Mesothelial cell of epicardium (in vitro differentiated cells): ENCODE data around the gene PDGFRB. TPM values are rescaled to one million over a fixed set of nuclear protein-coding genes. Genes with fewer than 3 reads are reported as not detected.

ENCODE experiments used
- DNase-seq, 2 experiments: peaks; one replicate each; pipeline ENCODE4 v3.0.0; 2021; ENCODE audit warnings: low spot score in 2 of 2; ENCODE audit not compliant: unreplicated experiment in 2 of 2
- H3K27ac Mint-ChIP-seq: 2 replicates; pipeline ENCODE4 v1.8.0; 2021; ENCODE audit warnings: mixed read lengths
- H3K27me3 Mint-ChIP-seq: 2 replicates; pipeline ENCODE4 v1.8.0; 2021; ENCODE audit warnings: low read depth, mixed read lengths
- H3K36me3 Mint-ChIP-seq: 2 replicates; pipeline ENCODE4 v1.8.0; 2021; ENCODE audit warnings: mixed read lengths
- H3K4me1 Mint-ChIP-seq: 2 replicates; pipeline ENCODE4 v1.8.0; 2021; ENCODE audit warnings: mixed read lengths
- H3K4me3 Mint-ChIP-seq: 2 replicates; pipeline ENCODE4 v1.8.0; 2021; ENCODE audit warnings: mild to moderate bottlenecking, moderate library complexity, mixed read lengths
- H3K9me3 Mint-ChIP-seq: 2 replicates; pipeline ENCODE4 v1.8.0; 2021; ENCODE audit warnings: mixed read lengths
- CTCF ChIP-seq: fragments of 200-600 bp; sonication (generic); IDR thresholded peaks from one replicate; pipeline ENCODE4 v1.5.0; 2021; ENCODE audit warnings: antibody characterized with exemption; ENCODE audit not compliant: unreplicated experiment
- total RNA-seq: library from RNA; stranded (reverse); gene quantifications from 3 replicates; pipeline ENCODE4 v1.2.1, GENCODE V29; 2021

The PDGFRB gene
- total RNA-seq, 1 donor from 2014 or later, result 100 TPM

GRCh38 chr5:150114102-150114641, 41.5 kb downstream of the PDGFRB start:
- Mint-ChIP-seq H3K4me1 (peaks cover 20% of the 10 kb centered on the region), H3K27me3 (no peaks in the 10 kb centered on the region), H3K27ac (no peak overlapping the region)

GRCh38 chr5:150113047-150113744, 42.4 kb downstream of the PDGFRB start:
- Mint-ChIP-seq H3K4me3 (no peak overlapping the region), H3K27ac (no peak overlapping the region), H3K4me1 (peaks cover 25% of the 10 kb centered on the region), H3K27me3 (no peaks in the 10 kb centered on the region), H3K9me3 (no peaks in the 10 kb centered on the region), H3K36me3 (no peaks in the 10 kb centered on the region)
- no peak for TF ChIP-seq CTCF
- DNase-seq, result peak in 1 of 2 experiments; percentile 37

More at GRCh38 chr5:150114102-150114641, 41.5 kb downstream of the PDGFRB start:
- Mint-ChIP-seq H3K9me3 (no peaks in the 10 kb centered on the region), H3K4me3 (no peak overlapping the region), H3K36me3 (no peaks in the 10 kb centered on the region)
- no peak for TF ChIP-seq CTCF
- DNase-seq, result peak in 1 of 2 experiments; percentile 31

- DNase-seq, result peak in 1 of 2 experiments; percentile 37
- Mint-ChIP-seq H3K4me3 (no peak overlapping the region), H3K4me1 (peaks cover 32% of the 10 kb centered on the region), H3K36me3 (no peaks in the 10 kb centered on the region), H3K9me3 (no peaks in the 10 kb centered on the region), H3K27me3 (no peaks in the 10 kb centered on the region), H3K27ac (peak overlapping the region; percentile 81)
- TF ChIP-seq CTCF, result no peak
Measured at GRCh38 chr5:150112201-150113046, 43.2 kb downstream of the PDGFRB start.

GRCh38 chr5:150111122-150111521, 44.5 kb downstream of the PDGFRB start:
- Mint-ChIP-seq H3K27me3 (no peaks in the 10 kb centered on the region), H3K9me3 (no peaks in the 10 kb centered on the region), H3K4me3 (no peak overlapping the region), H3K4me1 (peaks cover 43% of the 10 kb centered on the region), H3K27ac (peak overlapping the region; percentile 16), H3K36me3 (no peaks in the 10 kb centered on the region)
- peak in 1 of 2 experiments; percentile 32 for DNase-seq
- TF ChIP-seq CTCF, result no peak

- Mint-ChIP-seq H3K27ac (no peak overlapping the region), H3K27me3 (no peaks in the 10 kb centered on the region), H3K4me3 (no peak overlapping the region), H3K36me3 (no peaks in the 10 kb centered on the region), H3K4me1 (peaks cover 43% of the 10 kb centered on the region), H3K9me3 (no peaks in the 10 kb centered on the region)
- TF ChIP-seq CTCF, result no peak
- no peak for DNase-seq
Measured at GRCh38 chr5:150109921-150110320, 45.7 kb downstream of the PDGFRB start.
